Muscle of leg (tissue), 11 donors: ENCODE measurements around the gene CCDC24. TPM values are rescaled to one million over a fixed set of nuclear protein-coding genes. Genes with fewer than 3 reads are reported as not detected.

Source experiments
- DNase-seq: peaks from one replicate; pipeline ENCODE4 v3.0.0; 2013
- H3K27ac ChIP-seq: one replicate; pipeline ENCODE4 v1.5.1; 2013; ENCODE audit warnings: mild to moderate bottlenecking, low read length, control low read depth
- H3K27me3 ChIP-seq: one replicate; pipeline ENCODE4 v1.6.1; 2013; ENCODE audit warnings: low read length; ENCODE audit not compliant: control insufficient read depth, insufficient read depth
- H3K36me3 ChIP-seq: one replicate; pipeline ENCODE4 v1.6.1; 2013; ENCODE audit warnings: low read length; ENCODE audit not compliant: control insufficient read depth, insufficient read depth
- H3K4me1 ChIP-seq: one replicate; pipeline ENCODE4 v1.6.1; 2013; ENCODE audit warnings: low read length; ENCODE audit not compliant: control insufficient read depth, insufficient read depth
- H3K4me3 ChIP-seq: one replicate; pipeline ENCODE4 v1.5.1; 2013; ENCODE audit warnings: low read length, control low read depth
- H3K9me3 ChIP-seq: replicated peaks from 2 replicates; pipeline ENCODE4 v1.6.1; 2013; ENCODE audit warnings: low read depth, low read length; ENCODE audit not compliant: control insufficient read depth
- WGBS: methylation state at CpG from one replicate; pipeline ENCODE4 v1.1.5; 2013; ENCODE audit warnings: missing lambda C conversion rate; ENCODE audit not compliant: insufficient coverage; 5-methylcytosine and 5-hydroxymethylcytosine counted together
- polyA plus RNA-seq, 8 donors: library from polyadenylated mRNA; unstranded; fragments of 120-200 nt; gene quantifications; one replicate each; pipeline versions ENCODE4 v1.2.1 to v1.2.3, GENCODE V29; 2013; ENCODE audit warnings: inconsistent platforms in 1 of 8, low replicate concordance in 1 of 8; ENCODE audit not compliant: insufficient read length in 8 of 8, insufficient read depth in 1 of 8
- total RNA-seq: library from RNA; stranded (reverse); fragments of 120-200 nt; gene quantifications from one replicate; pipeline ENCODE4 v1.2.4, GENCODE V29; 2013

Gene CCDC24
- total and polyA plus RNA-seq, 9 donors: 0.77 to 1.9 (median 1.2) TPM

DNA sequence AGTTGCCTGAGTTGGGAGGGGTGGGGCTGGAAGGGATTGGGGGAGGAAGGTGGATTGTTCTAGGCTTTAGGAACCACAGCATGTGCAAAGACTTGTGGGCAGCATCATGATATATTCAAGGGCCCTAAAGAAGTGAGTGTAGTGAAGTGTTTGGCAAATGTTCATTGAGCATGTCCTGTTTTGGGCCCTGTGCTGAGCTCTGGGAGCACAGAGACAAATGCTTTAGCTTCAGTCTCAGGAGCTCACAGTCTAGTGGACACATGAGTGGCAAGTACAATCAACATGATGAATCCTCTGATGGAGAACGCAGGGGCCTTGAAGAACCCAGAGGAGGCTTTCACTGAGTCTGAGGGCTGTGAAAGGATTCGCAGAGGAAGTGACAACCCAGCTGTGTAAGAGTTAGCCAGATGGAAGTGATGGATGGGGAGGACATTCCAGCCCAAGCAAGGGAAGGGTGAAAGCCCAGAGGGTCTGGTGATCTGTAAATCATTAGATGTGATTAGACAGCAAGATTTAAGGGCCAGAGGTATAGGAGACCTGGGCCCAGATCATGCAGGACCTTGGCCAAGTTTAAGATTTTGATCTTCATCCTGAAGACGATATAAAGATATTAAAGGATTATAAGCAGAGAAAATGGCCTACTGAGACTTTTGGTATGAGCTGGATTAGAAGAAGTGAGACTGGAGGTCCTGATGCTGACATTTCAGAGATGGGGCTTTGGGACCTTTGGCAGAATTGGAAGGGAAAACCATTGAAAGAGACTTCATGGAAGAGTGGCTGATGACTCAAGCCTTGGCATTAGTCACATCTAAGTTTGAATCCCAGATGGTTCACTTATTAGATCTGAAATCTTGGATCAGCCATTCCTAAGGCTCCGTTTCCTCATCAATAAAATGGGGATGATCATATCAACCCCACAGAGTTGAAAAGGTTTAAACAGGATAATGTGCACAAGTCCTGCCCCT lies 40.1 kb upstream of the CCDC24 start:
- DNase-seq: no peak
- Histone ChIP-seq H3K4me1 (peaks cover 31% of the 10 kb centered on the region), H3K27me3 (no peaks in the 10 kb centered on the region), H3K9me3 (no peaks in the 10 kb centered on the region), H3K36me3 (peaks cover 33% of the 10 kb centered on the region), H3K4me3 (no peak overlapping the region), H3K27ac (no peak overlapping the region)
- 90% methylated on average over 3 of the region's 4 CpGs for WGBS

DNA sequence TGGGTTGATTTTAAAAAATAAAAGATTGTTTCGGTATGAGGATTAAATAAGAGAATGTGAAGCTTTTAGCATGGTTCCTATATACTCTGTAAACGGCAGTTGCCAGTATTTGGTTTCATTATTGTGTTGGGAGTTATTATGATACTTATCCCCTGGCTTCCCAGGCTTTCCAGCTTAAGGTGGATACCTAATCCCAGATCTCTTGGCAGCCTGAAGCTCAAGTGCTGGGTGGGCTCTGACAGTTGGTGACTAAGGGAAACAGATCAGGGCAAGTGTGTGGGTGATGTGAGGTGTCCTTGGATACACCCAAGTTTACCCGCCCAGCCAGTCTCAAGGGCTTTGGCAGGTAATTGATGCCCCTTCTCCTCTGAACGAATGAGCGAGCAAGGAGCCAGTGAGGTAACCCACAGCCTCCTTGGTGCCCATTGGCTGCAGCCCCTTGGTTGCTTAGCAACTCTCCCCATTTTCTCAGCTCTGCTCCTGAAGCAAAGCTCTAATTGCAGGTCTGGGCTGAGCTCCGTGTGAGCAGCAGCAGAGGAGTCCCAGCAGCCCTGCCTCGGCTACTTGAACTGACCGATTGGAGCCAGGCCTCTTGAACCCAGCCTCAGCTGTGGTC lies 38.6 kb upstream of the CCDC24 start:
- Histone ChIP-seq H3K27me3 (no peaks in the 10 kb centered on the region), H3K27ac (no peak overlapping the region), H3K4me3 (no peak overlapping the region), H3K4me1 (peaks cover 23% of the 10 kb centered on the region), H3K36me3 (peaks cover 48% of the 10 kb centered on the region), H3K9me3 (no peaks in the 10 kb centered on the region)
- WGBS: 56% methylated on average over 5 of the region's 8 CpGs
- DNase-seq: no peak

DNA sequence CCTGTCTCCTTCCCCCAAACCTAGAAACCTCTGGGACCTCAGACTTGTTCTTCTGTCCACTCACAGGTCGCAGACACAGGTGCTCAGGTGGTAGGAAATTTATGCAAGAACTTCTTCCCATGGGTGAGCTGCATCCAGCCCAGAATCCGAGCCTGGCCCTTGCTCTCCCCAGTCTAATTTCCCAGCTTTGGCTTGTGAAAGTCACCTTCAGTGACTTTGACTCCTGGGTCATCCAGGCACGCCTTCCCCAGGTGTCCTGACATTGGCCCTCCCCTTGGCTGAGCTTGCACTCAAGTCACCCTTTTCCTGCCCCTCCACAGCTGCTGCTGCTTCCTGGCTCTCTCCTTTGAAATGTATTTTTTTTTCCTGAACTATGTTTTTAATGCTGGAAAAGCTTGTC lies 38.0 kb upstream of the CCDC24 start:
- no peak overlapping the region for H3K27ac ChIP-seq
- DNase-seq: no peak
- WGBS: 58% methylated on average over 2 of the region's 3 CpGs
- H3K4me3 ChIP-seq: no peak overlapping the region
- H3K9me3 ChIP-seq: no peaks in the 10 kb centered on the region
- peaks cover 18% of the 10 kb centered on the region for H3K4me1 ChIP-seq
- H3K27me3 ChIP-seq: no peaks in the 10 kb centered on the region
- H3K36me3 ChIP-seq: peaks cover 54% of the 10 kb centered on the region

DNA sequence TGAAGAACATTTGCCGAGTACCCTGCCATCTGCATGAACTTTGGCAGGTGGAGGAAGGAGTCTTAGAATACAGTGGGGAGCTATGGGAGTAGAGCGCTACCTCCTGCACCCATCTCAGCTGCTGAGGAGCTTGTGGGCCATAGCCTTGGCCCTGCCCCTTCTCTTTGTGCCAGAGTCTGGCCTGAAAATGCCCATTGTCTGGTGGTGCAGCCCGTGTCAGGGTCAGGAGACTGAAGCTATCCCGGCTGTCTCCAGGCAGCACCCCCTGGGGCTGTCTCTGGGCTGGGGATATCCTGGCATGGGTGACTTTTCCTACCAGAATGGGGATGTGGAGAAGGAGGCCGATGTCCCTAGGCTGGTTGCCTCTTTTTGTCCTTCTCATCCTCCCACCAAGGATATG lies 37.4 kb upstream of the CCDC24 start:
- peaks cover 60% of the 10 kb centered on the region for H3K36me3 ChIP-seq
- H3K4me3 ChIP-seq: no peak overlapping the region
- no peak overlapping the region for H3K27ac ChIP-seq
- DNase-seq: no peak
- WGBS: 82% methylated on average over 3 of the region's 5 CpGs
- no peaks in the 10 kb centered on the region for H3K27me3 ChIP-seq
- H3K4me1 ChIP-seq: peaks cover 11% of the 10 kb centered on the region
- H3K9me3 ChIP-seq: no peaks in the 10 kb centered on the region

DNA sequence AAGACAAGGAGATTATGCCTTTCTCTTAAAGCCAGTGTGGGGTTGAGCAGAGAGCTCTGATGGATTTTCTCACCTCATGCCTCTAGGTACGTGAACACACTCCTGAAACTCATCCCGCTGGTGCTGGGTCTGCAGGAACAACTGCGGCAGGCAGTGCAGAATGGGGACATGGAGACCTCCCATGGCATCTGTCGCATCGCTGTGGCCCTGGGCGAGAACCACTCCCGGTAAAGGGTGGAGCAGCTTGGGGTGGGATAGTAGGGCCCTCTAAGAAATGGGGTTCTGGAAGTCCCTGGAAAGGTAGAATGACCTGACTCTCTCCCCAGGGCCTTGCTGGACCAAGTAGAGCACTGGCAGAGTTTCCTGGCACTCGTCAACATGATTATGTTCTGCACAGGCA lies 35.2 kb upstream of the CCDC24 start:
- no peaks in the 10 kb centered on the region for H3K4me1 ChIP-seq
- no peak overlapping the region for H3K4me3 ChIP-seq
- DNase-seq: no peak
- H3K9me3 ChIP-seq: no peaks in the 10 kb centered on the region
- peaks cover 66% of the 10 kb centered on the region for H3K36me3 ChIP-seq
- 88% methylated on average over 8 of the region's 8 CpGs for WGBS
- no peaks in the 10 kb centered on the region for H3K27me3 ChIP-seq
- H3K27ac ChIP-seq: no peak overlapping the region

DNA sequence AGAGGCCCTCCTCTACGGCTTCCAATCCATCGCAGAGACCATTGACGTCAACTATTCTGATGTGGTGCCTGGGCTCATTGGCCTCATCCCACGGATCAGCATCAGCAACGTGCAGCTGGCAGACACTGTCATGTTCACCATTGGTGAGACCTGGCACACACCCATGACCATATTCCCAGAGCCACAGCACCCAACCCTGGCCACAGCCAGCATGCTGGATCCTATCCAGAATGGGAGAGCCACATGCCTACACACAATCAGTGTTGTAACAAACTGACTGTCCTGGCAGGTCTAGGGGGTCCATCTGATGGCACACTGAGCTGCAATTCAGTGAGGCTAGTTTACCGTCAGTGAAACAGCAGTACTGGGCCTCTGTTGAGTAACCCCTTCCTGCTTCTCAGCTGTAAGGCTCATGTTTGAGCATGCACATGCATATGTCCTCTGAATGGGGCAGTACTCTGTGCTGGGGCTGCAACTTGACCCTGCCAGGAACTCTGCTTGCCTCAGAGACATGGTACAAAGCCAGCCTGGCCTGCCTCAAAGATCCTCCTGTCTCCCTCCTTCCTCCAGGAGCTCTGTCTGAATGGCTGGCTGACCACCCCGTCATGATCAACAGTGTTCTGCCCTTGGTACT lies 33.9 kb upstream of the CCDC24 start:
- H3K4me3 ChIP-seq: no peak overlapping the region
- no peaks in the 10 kb centered on the region for H3K4me1 ChIP-seq
- H3K27ac ChIP-seq: no peak overlapping the region
- no peaks in the 10 kb centered on the region for H3K27me3 ChIP-seq
- H3K36me3 ChIP-seq: peaks cover 76% of the 10 kb centered on the region
- WGBS: 81% methylated on average over 7 of the region's 7 CpGs
- no peaks in the 10 kb centered on the region for H3K9me3 ChIP-seq
- no peak for DNase-seq

DNA sequence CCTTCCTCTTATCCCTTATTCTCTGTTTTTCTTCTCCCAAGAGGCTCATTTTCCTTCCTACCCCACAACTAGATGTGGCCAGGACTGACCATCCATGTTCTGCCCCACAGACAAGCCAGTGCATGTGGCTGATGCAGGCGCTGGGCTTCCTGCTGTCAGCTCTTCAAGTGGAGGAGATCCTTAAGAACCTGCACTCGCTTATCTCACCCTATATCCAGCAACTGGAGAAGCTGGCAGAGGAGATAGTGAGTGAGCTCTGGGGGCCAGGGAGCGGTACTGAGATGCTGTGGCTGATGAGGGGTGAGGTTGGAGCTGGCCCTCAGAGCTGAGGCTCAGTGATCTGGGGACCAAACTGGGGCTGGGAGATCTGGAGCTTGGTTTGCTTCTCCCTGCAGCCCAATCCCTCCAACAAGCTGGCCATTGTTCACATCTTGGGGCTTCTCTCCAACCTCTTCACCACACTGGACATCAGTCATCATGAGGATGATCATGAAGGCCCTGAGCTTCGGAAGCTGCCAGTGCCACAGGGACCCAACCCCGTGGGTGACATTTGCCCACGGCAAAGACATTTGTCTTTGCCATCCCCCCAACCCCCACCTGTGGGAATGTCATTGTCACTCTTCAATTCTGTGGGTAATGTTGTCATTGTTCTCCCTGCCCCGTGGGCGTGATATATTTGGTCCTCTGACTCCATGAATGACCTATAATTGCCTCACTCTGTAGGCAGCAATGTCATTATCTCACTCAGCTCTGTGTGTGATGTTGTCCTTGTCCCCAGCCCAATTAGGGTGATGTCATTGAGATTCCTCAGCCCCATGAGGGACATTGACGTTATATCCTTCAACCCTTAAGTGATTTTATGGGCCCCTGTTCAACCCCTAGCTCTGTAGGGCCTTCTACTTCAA lies 32.8 kb upstream of the CCDC24 start:
- Histone ChIP-seq H3K36me3 (peaks cover 80% of the 10 kb centered on the region), H3K4me3 (no peak overlapping the region), H3K4me1 (no peaks in the 10 kb centered on the region), H3K27ac (no peak overlapping the region), H3K27me3 (no peaks in the 10 kb centered on the region), H3K9me3 (no peaks in the 10 kb centered on the region)
- no CpG with 5 or more reads among the region's 9 CpGs for WGBS
- no peak for DNase-seq

DNA sequence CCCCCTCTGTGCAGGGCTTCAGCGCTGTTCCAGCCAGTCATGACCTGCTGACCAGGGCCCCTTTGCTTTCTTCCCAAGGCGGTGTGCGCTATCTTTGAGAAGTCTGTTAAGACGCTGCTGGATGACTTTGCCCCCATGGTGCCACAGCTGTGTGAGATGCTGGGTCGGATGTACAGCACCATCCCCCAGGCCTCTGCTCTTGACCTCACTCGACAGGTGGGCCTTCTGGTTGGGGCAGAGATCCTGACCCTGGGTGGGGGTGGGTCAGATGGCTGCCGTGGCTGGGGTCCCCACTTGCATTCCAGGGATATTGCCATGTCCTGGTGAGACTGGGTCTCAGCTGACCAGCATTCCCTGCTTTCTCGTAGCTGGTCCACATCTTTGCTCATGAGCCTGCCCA lies 30.6 kb upstream of the CCDC24 start:
- no peak overlapping the region for H3K4me3 ChIP-seq
- WGBS: 84% methylated on average over 4 of the region's 8 CpGs

DNA sequence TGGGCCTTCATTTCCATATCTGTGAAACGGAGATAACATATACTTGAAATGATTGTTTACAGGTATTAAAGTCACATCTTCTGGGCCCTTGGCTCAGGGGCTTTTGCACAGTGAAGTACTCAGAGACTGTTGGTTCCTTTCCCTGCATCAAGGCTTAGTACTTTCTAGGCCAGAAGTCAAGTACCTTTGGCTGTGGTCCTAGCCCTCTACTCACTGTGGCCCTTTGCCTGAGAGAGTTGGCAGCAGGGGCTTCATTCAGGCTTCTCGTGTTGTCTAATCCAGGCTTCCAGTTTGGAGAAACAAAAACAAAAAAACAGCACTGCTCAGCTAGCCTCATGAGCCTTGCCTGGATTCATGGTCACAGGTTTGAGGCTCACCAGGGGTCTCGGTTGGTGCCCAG lies 29.7 kb upstream of the CCDC24 start:
- H3K36me3 ChIP-seq: peaks cover 85% of the 10 kb centered on the region
- H3K27me3 ChIP-seq: no peaks in the 10 kb centered on the region
- no peak overlapping the region for H3K4me3 ChIP-seq
- no peaks in the 10 kb centered on the region for H3K4me1 ChIP-seq
- WGBS: 89% methylated on average over 3 of the region's 3 CpGs
- H3K9me3 ChIP-seq: no peaks in the 10 kb centered on the region
- no peak overlapping the region for H3K27ac ChIP-seq
- no peak for DNase-seq

More for the DNA sequence above, 30.6 kb upstream of the CCDC24 start:
- no peaks in the 10 kb centered on the region for H3K9me3 ChIP-seq
- no peaks in the 10 kb centered on the region for H3K27me3 ChIP-seq
- no peak overlapping the region for H3K27ac ChIP-seq
- no peak for DNase-seq
- no peaks in the 10 kb centered on the region for H3K4me1 ChIP-seq
- H3K36me3 ChIP-seq: peaks cover 88% of the 10 kb centered on the region
